Right lobe of liver (tissue), 6 donors: ENCODE measurements around the gene NKX6-1. TPM values are rescaled to one million over a fixed set of nuclear protein-coding genes. Genes with fewer than 3 reads are reported as not detected.

Experiments used
- ATAC-seq, 4 donors: fragments of 200-7000 bp; cut with Tn5 transposase; one replicate each; pipeline ENCODE4 v1.9.1; 2020; ENCODE audit warnings: mild to moderate bottlenecking in 4 of 4, moderate library complexity in 4 of 4
- DNase-seq, 3 donors: peaks; one replicate each; pipeline ENCODE4 v3.0.0-alpha.2; 2020
- H3K27ac ChIP-seq, 3 donors: fragments of 200-600 bp; one replicate each; pipeline ENCODE4 v1.8.0; 2022
- H3K27me3 ChIP-seq, 2 donors: fragments of 200-600 bp; one replicate each; pipeline ENCODE4 v1.8.0; 2022
- H3K36me3 ChIP-seq, 4 donors: fragments of 200-600 bp; sonication (generic) in 1 of 4; one replicate each; pipeline versions ENCODE4 v1.5.1 to v1.8.0; 2017 to 2022; ENCODE audit warnings: control low read depth in 1 of 4
- H3K4me1 ChIP-seq, 4 donors: fragments of 200-600 bp; sonication (generic) in 1 of 4; one replicate each; pipeline versions ENCODE4 v1.5.1 to v1.8.0; 2017 to 2022; ENCODE audit warnings: control low read depth in 1 of 4
- H3K4me3 ChIP-seq, 3 donors: fragments of 200-600 bp; one replicate each; pipeline ENCODE4 v1.8.0; 2022
- H3K9me3 ChIP-seq, 4 donors: fragments of 200-600 bp; sonication (generic) in 1 of 4; one replicate each; pipeline versions ENCODE4 v1.5.1 to v1.8.0; 2017 to 2022; ENCODE audit warnings: control low read depth in 1 of 4
- POLR2A ChIP-seq: fragments of 450-650 bp; IDR thresholded peaks from one replicate; pipeline ENCODE4 v1.6.1; 2017; ENCODE audit warnings: antibody characterized with exemption, mild to moderate bottlenecking
- WGBS: methylation state at CpG from one replicate; pipeline ENCODE4 v1.1.6; 2018; ENCODE audit warnings: low coverage, low lambda C conversion rate; ENCODE audit not compliant: insufficient coverage; ENCODE audit errors: missing lambda C conversion rate; 5-methylcytosine and 5-hydroxymethylcytosine counted together
- intact Hi-C, 2 donors: fragments of 100-400 bp; cut with DNase I; formaldehyde crosslinking; loops; one replicate each; pipeline versions ENCODE4 v1.11.2 to v1.14.1; 2022
- total RNA-seq, 6 experiments: library from RNA; depleted of rRNA in 2 of 6; stranded (reverse); fragments of >200 nt in 2 of 6; fragmentation: NEBNext Ultra II Directional in 3 of 6; extraction: Animal tissue kit (Norgen Biotek cat#: 25700) in 3 of 6; gene quantifications; one replicate each; pipeline versions ENCODE4 v1.1.0 to v1.2.4, GENCODE V29; 2016 to 2023
- TF ChIP-seq, protein P1 (sequence below), 4 donors: fragments of 200-600 bp in 3 of 4; fragments of 450-650 bp in 1 of 4; IDR thresholded peaks; one replicate each; pipeline versions ENCODE4 v1.5.1 to v1.8.0; 2016 to 2022; ENCODE audit warnings: antibody characterized with exemption in 4 of 4, mild to moderate bottlenecking in 2 of 4
- donor health status: DM: no; HTN: yes; CAD: no.
- donor health status: DM: no; HTN: no; CAD: no.
- donor health status: DM: no; HTN: no; CAD: no.
- donor health status: DM: no; HTN: yes; CAD: no.
- donor health status: DM: no; HTN: yes; CAD: no.

Gene NKX6-1
- total RNA-seq, 6 experiments from 2014 or later, result not detected

- DNase-seq (no peak), ATAC-seq (no peak)
- WGBS, result 6% methylated on average over 1 of the region's 10 CpGs
- Histone ChIP-seq H3K4me3 (no peak overlapping the region), H3K27ac (no peak overlapping the region), H3K9me3 (no peaks in the 10 kb centered on the region), H3K36me3 (no peaks in the 10 kb centered on the region), H3K4me1 (peaks cover 0 to 20% (median 8%) of the 10 kb centered on the region in 4 donors), H3K27me3 (peaks cover 41 to 76% of the 10 kb centered on the region in 2 donors)
- intact Hi-C loops, result no loop called here
- TF ChIP-seq, protein P1, sequence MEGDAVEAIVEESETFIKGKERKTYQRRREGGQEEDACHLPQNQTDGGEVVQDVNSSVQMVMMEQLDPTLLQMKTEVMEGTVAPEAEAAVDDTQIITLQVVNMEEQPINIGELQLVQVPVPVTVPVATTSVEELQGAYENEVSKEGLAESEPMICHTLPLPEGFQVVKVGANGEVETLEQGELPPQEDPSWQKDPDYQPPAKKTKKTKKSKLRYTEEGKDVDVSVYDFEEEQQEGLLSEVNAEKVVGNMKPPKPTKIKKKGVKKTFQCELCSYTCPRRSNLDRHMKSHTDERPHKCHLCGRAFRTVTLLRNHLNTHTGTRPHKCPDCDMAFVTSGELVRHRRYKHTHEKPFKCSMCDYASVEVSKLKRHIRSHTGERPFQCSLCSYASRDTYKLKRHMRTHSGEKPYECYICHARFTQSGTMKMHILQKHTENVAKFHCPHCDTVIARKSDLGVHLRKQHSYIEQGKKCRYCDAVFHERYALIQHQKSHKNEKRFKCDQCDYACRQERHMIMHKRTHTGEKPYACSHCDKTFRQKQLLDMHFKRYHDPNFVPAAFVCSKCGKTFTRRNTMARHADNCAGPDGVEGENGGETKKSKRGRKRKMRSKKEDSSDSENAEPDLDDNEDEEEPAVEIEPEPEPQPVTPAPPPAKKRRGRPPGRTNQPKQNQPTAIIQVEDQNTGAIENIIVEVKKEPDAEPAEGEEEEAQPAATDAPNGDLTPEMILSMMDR (IDR thresholded peaks at IDR 0.05), result no peak
- TF ChIP-seq POLR2A, result no peak
These were observed 2.1 kb upstream of the NKX6-1 start for GRCh38 chr4:84501202-84501503.

GRCh38 chr4:84500386-84501201 is 1.5 kb upstream of the NKX6-1 start:
- peaks cover 40 to 75% of the 10 kb centered on the region in 2 donors for H3K27me3 ChIP-seq
- TF ChIP-seq, protein P1 (IDR thresholded peaks at IDR 0.05), result no peak
- no peak for TF ChIP-seq POLR2A
- H3K4me1 ChIP-seq, result peaks cover 0 to 20% (median 8%) of the 10 kb centered on the region in 4 donors
- 18% methylated on average over 17 of the region's 22 CpGs for WGBS
- no peak overlapping the region for H3K27ac ChIP-seq
- DNase-seq, result no peak
- no peaks in the 10 kb centered on the region for H3K9me3 ChIP-seq
- no peak overlapping the region for H3K4me3 ChIP-seq
- intact Hi-C loops, result no loop called here
- no peaks in the 10 kb centered on the region for H3K36me3 ChIP-seq
- no peak for ATAC-seq

- TF ChIP-seq, protein P1 (IDR thresholded peaks at IDR 0.05), result no peak
- TF ChIP-seq POLR2A, result no peak
- H3K36me3 ChIP-seq, result no peaks in the 10 kb centered on the region
- 8% methylated on average over 11 of the region's 11 CpGs for WGBS
- DNase-seq, result no peak
- H3K27me3 ChIP-seq, result peaks cover 36 to 83% of the 10 kb centered on the region in 2 donors
- H3K9me3 ChIP-seq, result no peaks in the 10 kb centered on the region
- H3K4me3 ChIP-seq, result no peak overlapping the region
- no peak for ATAC-seq
- intact Hi-C loops, result no loop called here
- peaks cover 0 to 20% (median 8%) of the 10 kb centered on the region in 4 donors for H3K4me1 ChIP-seq
- H3K27ac ChIP-seq, result no peak overlapping the region
These were observed 511 bp upstream of the NKX6-1 start for GRCh38 chr4:84499624-84499982.

GRCh38 chr4:84498203-84498934 is 723 bp downstream of the NKX6-1 start:
- peaks cover 34 to 82% of the 10 kb centered on the region in 2 donors for H3K27me3 ChIP-seq
- ATAC-seq (peak; percentile 28 to 48 (median 42)), DNase-seq (peak in 1 of 3 donors; percentile 25)
- intact Hi-C loops, result no loop called here
- H3K36me3 ChIP-seq, result no peaks in the 10 kb centered on the region
- peaks cover 0 to 23% (median 8%) of the 10 kb centered on the region in 4 donors for H3K4me1 ChIP-seq
- under 1% methylated on average over 40 of the region's 63 CpGs for WGBS
- TF ChIP-seq, protein P1 (IDR thresholded peaks at IDR 0.05), result no peak
- TF ChIP-seq POLR2A, result no peak
- H3K4me3 ChIP-seq, result peak overlapping the region; percentile 12 to 37 (median 23)
- no peaks in the 10 kb centered on the region for H3K9me3 ChIP-seq
- no peak overlapping the region for H3K27ac ChIP-seq
